Adipocyte (in vitro differentiated cells): ENCODE results near the gene ZFHX3.

Experiments used
- DNase-seq: peaks from one replicate; pipeline ENCODE4 v3.0.0-alpha.2; 2015; ENCODE audit warnings: low read depth
- H3K27me3 ChIP-seq: replicated peaks from 2 replicates; pipeline ENCODE4 v1.7.0; 2013; ENCODE audit warnings: mild to moderate bottlenecking, low read length, moderate library complexity; ENCODE audit not compliant: control insufficient read depth, insufficient read depth
- H3K36me3 ChIP-seq: 2 replicates; pipeline ENCODE4 v1.7.0; 2013; ENCODE audit warnings: low read length, mild to moderate bottlenecking, moderate library complexity; ENCODE audit not compliant: control insufficient read depth, insufficient read depth, severe bottlenecking
- H3K4me1 ChIP-seq: 2 replicates; pipeline ENCODE4 v1.7.0; 2013; ENCODE audit warnings: mild to moderate bottlenecking, low read length, moderate library complexity; ENCODE audit not compliant: control insufficient read depth, insufficient read depth
- H3K4me3 ChIP-seq: 2 replicates; pipeline ENCODE4 v1.7.0; 2013; ENCODE audit warnings: mild to moderate bottlenecking, low read length, moderate library complexity
- H3K9ac ChIP-seq: 2 replicates; pipeline ENCODE4 v1.7.0; 2013; ENCODE audit warnings: mild to moderate bottlenecking, low read length, moderate library complexity
- H3K9me3 ChIP-seq: 2 replicates; pipeline ENCODE4 v1.7.0; 2013; ENCODE audit warnings: mild to moderate bottlenecking, low read length, moderate library complexity; ENCODE audit not compliant: control insufficient read depth

The ZFHX3 gene

GRCh38 chr16:73053038-73053363 is 5.1 kb upstream of the ZFHX3 start:
- H3K4me1 ChIP-seq, result peaks cover 45% of the 10 kb centered on the region
- no peaks in the 10 kb centered on the region for H3K36me3 ChIP-seq
- no peaks in the 10 kb centered on the region for H3K9me3 ChIP-seq
- no peak overlapping the region for H3K9ac ChIP-seq
- no peak for DNase-seq
- no peak overlapping the region for H3K4me3 ChIP-seq
- H3K27me3 ChIP-seq, result no peaks in the 10 kb centered on the region

- Histone ChIP-seq H3K9ac (no peak overlapping the region), H3K4me3 (no peak overlapping the region), H3K4me1 (peaks cover 45% of the 10 kb centered on the region), H3K27me3 (no peaks in the 10 kb centered on the region), H3K9me3 (no peaks in the 10 kb centered on the region), H3K36me3 (no peaks in the 10 kb centered on the region)
- no peak for DNase-seq
Measured at GRCh38 chr16:73052576-73052975, 4.6 kb upstream of the ZFHX3 start.

- H3K9ac ChIP-seq, result no peak overlapping the region
- no peaks in the 10 kb centered on the region for H3K9me3 ChIP-seq
- no peak overlapping the region for H3K4me3 ChIP-seq
- peaks cover 46% of the 10 kb centered on the region for H3K4me1 ChIP-seq
- no peak for DNase-seq
- H3K36me3 ChIP-seq, result no peaks in the 10 kb centered on the region
- no peaks in the 10 kb centered on the region for H3K27me3 ChIP-seq
Measured at GRCh38 chr16:73051961-73052360, 4.0 kb upstream of the ZFHX3 start.

- H3K27me3 ChIP-seq, result no peaks in the 10 kb centered on the region
- no peak for DNase-seq
- no peaks in the 10 kb centered on the region for H3K36me3 ChIP-seq
- peaks cover 46% of the 10 kb centered on the region for H3K4me1 ChIP-seq
- no peaks in the 10 kb centered on the region for H3K9me3 ChIP-seq
- no peak overlapping the region for H3K4me3 ChIP-seq
- no peak overlapping the region for H3K9ac ChIP-seq
Measured at GRCh38 chr16:73051226-73051625, 3.3 kb upstream of the ZFHX3 start.

- H3K36me3 ChIP-seq, result no peaks in the 10 kb centered on the region
- H3K9ac ChIP-seq, result no peak overlapping the region
- no peak for DNase-seq
- no peaks in the 10 kb centered on the region for H3K9me3 ChIP-seq
- no peak overlapping the region for H3K4me3 ChIP-seq
- H3K4me1 ChIP-seq, result peaks cover 44% of the 10 kb centered on the region
- H3K27me3 ChIP-seq, result no peaks in the 10 kb centered on the region
Measured at GRCh38 chr16:73050201-73051099, 2.5 kb upstream of the ZFHX3 start.

GRCh38 chr16:73049511-73049910 is 1.6 kb upstream of the ZFHX3 start:
- Histone ChIP-seq H3K4me1 (peaks cover 43% of the 10 kb centered on the region), H3K4me3 (no peak overlapping the region), H3K27me3 (no peaks in the 10 kb centered on the region), H3K9ac (no peak overlapping the region), H3K9me3 (no peaks in the 10 kb centered on the region), H3K36me3 (no peaks in the 10 kb centered on the region)
- no peak for DNase-seq

- no peak for DNase-seq
- peak overlapping the region; percentile 83 for H3K4me3 ChIP-seq
- H3K9ac ChIP-seq, result peak overlapping the region; percentile 86
- H3K4me1 ChIP-seq, result peaks cover 43% of the 10 kb centered on the region
- H3K27me3 ChIP-seq, result no peaks in the 10 kb centered on the region
- H3K9me3 ChIP-seq, result no peaks in the 10 kb centered on the region
- H3K36me3 ChIP-seq, result no peaks in the 10 kb centered on the region
Measured at GRCh38 chr16:73049091-73049490, 1.2 kb upstream of the ZFHX3 start.

GRCh38 chr16:73048292-73049080 is 558 bp upstream of the ZFHX3 start:
- Histone ChIP-seq H3K4me3 (peak overlapping the region; percentile 83), H3K27me3 (no peaks in the 10 kb centered on the region)
- peak; percentile 68 for DNase-seq

GRCh38 chr16:73047221-73047535 is 750 bp downstream of the ZFHX3 start:
- DNase-seq, result peak; percentile 78
- Histone ChIP-seq H3K9me3 (no peaks in the 10 kb centered on the region), H3K27me3 (no peaks in the 10 kb centered on the region), H3K4me1 (peaks cover 50% of the 10 kb centered on the region), H3K9ac (peak overlapping the region; percentile 86), H3K36me3 (no peaks in the 10 kb centered on the region), H3K4me3 (peak overlapping the region; percentile 83)

More at GRCh38 chr16:73048292-73049080, 558 bp upstream of the ZFHX3 start:
- Histone ChIP-seq H3K36me3 (no peaks in the 10 kb centered on the region), H3K9me3 (no peaks in the 10 kb centered on the region), H3K4me1 (peaks cover 43% of the 10 kb centered on the region), H3K9ac (peak overlapping the region; percentile 86)

GRCh38 chr16:73046849-73047214 is 1.1 kb downstream of the ZFHX3 start:
- Histone ChIP-seq H3K9ac (peak overlapping the region; percentile 86), H3K9me3 (no peaks in the 10 kb centered on the region), H3K4me3 (peak overlapping the region; percentile 83), H3K4me1 (peaks cover 50% of the 10 kb centered on the region), H3K27me3 (no peaks in the 10 kb centered on the region), H3K36me3 (no peaks in the 10 kb centered on the region)
- no peak for DNase-seq

- H3K9me3 ChIP-seq, result no peaks in the 10 kb centered on the region
- H3K4me3 ChIP-seq, result peak overlapping the region; percentile 83
- DNase-seq, result no peak
- no peaks in the 10 kb centered on the region for H3K36me3 ChIP-seq
- peak overlapping the region; percentile 86 for H3K9ac ChIP-seq
- H3K4me1 ChIP-seq, result peaks cover 50% of the 10 kb centered on the region
- H3K27me3 ChIP-seq, result no peaks in the 10 kb centered on the region
Measured at GRCh38 chr16:73046202-73046848, 1.6 kb downstream of the ZFHX3 start.
